GM19025 (cell line): ENCODE results near the gene SIRT7.

Experiments used
- ATAC-seq: cut with Tn5 transposase; IDR thresholded peaks from one replicate; pipeline ENCODE4 v1.9.1; 2021; ENCODE audit warnings: mild to moderate bottlenecking, low read depth, moderate library complexity; ENCODE audit not compliant: unreplicated experiment

Gene SIRT7

GRCh38 chr17:81890447-81891302 is 27.3 kb downstream of the SIRT7 start:
- peak; percentile 13 for ATAC-seq

- no peak for ATAC-seq
Observed at GRCh38 chr17:81889602-81890001, 28.4 kb downstream of the SIRT7 start.

GRCh38 chr17:81888988-81889595 is 28.9 kb downstream of the SIRT7 start:
- ATAC-seq = no peak

GRCh38 chr17:81888105-81888987 is 29.6 kb downstream of the SIRT7 start:
- ATAC-seq = no peak

GRCh38 chr17:81885869-81886548 is 32.0 kb downstream of the SIRT7 start:
- no peak for ATAC-seq

GRCh38 chr17:81885454-81885853 is 32.5 kb downstream of the SIRT7 start:
- no peak for ATAC-seq

- ATAC-seq = no peak
Observed at GRCh38 chr17:81884968-81885367, 33.0 kb downstream of the SIRT7 start.

- no peak for ATAC-seq
Observed at GRCh38 chr17:81884520-81884919, 33.5 kb downstream of the SIRT7 start.

GRCh38 chr17:81879121-81879520 is 38.9 kb downstream of the SIRT7 start:
- no peak for ATAC-seq

GRCh38 chr17:81878294-81878693 is 39.7 kb downstream of the SIRT7 start:
- no peak for ATAC-seq

- no peak for ATAC-seq
Observed at GRCh38 chr17:81877569-81877968, 40.4 kb downstream of the SIRT7 start.

GRCh38 chr17:81871387-81872230 is 46.4 kb downstream of the SIRT7 start:
- peak; percentile 42 for ATAC-seq

- peak; percentile 24 for ATAC-seq
Observed at GRCh38 chr17:81870981-81871386, 47.0 kb downstream of the SIRT7 start, which contains the start of gene ARHGDIA. TSS of gene ARHGDIA (minus strand) at chr17:81871337. CDS start at chr17:81869930, 1,407 bp downstream.

GRCh38 chr17:81870131-81870980 is 47.6 kb downstream of the SIRT7 start:
- ATAC-seq = peak; percentile 15

- ATAC-seq = no peak
Observed at GRCh38 chr17:81869221-81870130, 48.5 kb downstream of the SIRT7 start.

- no peak for ATAC-seq
Observed at GRCh38 chr17:81868674-81869220, 49.2 kb downstream of the SIRT7 start.

GRCh38 chr17:81867991-81868673 is 49.8 kb downstream of the SIRT7 start:
- no peak for ATAC-seq
